ENCODE data around the gene BICDL1. TPM values are rescaled to one million over a fixed set of nuclear protein-coding genes. Genes with fewer than 3 reads are reported as not detected.

Gene BICDL1
- total RNA-seq, 1 donor from 2014 or later = 56.4 TPM

- H3K4me3 Mint-ChIP-seq (ENCODE audit: unreplicated experiment) = peak overlapping the region; percentile 80
- peaks cover 12% of the 10 kb centered on the region for H3K27me3 Mint-ChIP-seq (ENCODE audit: unreplicated experiment)
- no peak for TF ChIP-seq CTCF (IDR thresholded peaks at IDR 0.05; ENCODE audit: partially characterized antibody, unreplicated experiment)
- DNase-seq = no peak
- H3K36me3 Mint-ChIP-seq (ENCODE audit: unreplicated experiment) = peaks cover 4% of the 10 kb centered on the region
- H3K9me3 Mint-ChIP-seq (ENCODE audit: unreplicated experiment) = peaks cover 17% of the 10 kb centered on the region
- H3K4me1 Mint-ChIP-seq (ENCODE audit: low read depth, unreplicated experiment) = peaks cover 15% of the 10 kb centered on the region
- H3K27ac Mint-ChIP-seq (ENCODE audit: unreplicated experiment) = peak overlapping the region; percentile 83
These were observed 97.0 kb downstream of the BICDL1 start for GRCh38 chr12:120085920-120086645.

GRCh38 chr12:120086801-120087621 is 98.0 kb downstream of the BICDL1 start:
- peak overlapping the region; percentile 83 for H3K27ac Mint-ChIP-seq (ENCODE audit: unreplicated experiment)

GRCh38 chr12:120089105-120089504 is 100.1 kb downstream of the BICDL1 start:
- H3K27ac Mint-ChIP-seq (ENCODE audit: unreplicated experiment) = peak overlapping the region; percentile 5
- peaks cover 16% of the 10 kb centered on the region for H3K27me3 Mint-ChIP-seq (ENCODE audit: unreplicated experiment)
- H3K4me3 Mint-ChIP-seq (ENCODE audit: unreplicated experiment) = no peak overlapping the region
- TF ChIP-seq CTCF (IDR thresholded peaks at IDR 0.05; ENCODE audit: partially characterized antibody, unreplicated experiment) = no peak
- peaks cover 7% of the 10 kb centered on the region for H3K36me3 Mint-ChIP-seq (ENCODE audit: unreplicated experiment)
- peaks cover 18% of the 10 kb centered on the region for H3K9me3 Mint-ChIP-seq (ENCODE audit: unreplicated experiment)
- no peak for DNase-seq
- peaks cover 18% of the 10 kb centered on the region for H3K4me1 Mint-ChIP-seq (ENCODE audit: low read depth, unreplicated experiment)

More at GRCh38 chr12:120086801-120087621, 98.0 kb downstream of the BICDL1 start:
- DNase-seq = peak; percentile 99
- Mint-ChIP-seq H3K36me3 (ENCODE audit: unreplicated experiment) (peaks cover 7% of the 10 kb centered on the region), H3K4me3 (ENCODE audit: unreplicated experiment) (peak overlapping the region; percentile 80), H3K27me3 (ENCODE audit: unreplicated experiment) (peaks cover 15% of the 10 kb centered on the region), H3K4me1 (ENCODE audit: low read depth, unreplicated experiment) (peaks cover 15% of the 10 kb centered on the region), H3K9me3 (ENCODE audit: unreplicated experiment) (peaks cover 18% of the 10 kb centered on the region)
- peak; percentile 96 for TF ChIP-seq CTCF (IDR thresholded peaks at IDR 0.05; ENCODE audit: partially characterized antibody, unreplicated experiment)

- Mint-ChIP-seq H3K4me3 (ENCODE audit: unreplicated experiment) (no peak overlapping the region), H3K9me3 (ENCODE audit: unreplicated experiment) (peaks cover 18% of the 10 kb centered on the region), H3K27ac (ENCODE audit: unreplicated experiment) (no peak overlapping the region), H3K27me3 (ENCODE audit: unreplicated experiment) (peaks cover 19% of the 10 kb centered on the region), H3K4me1 (ENCODE audit: low read depth, unreplicated experiment) (peaks cover 22% of the 10 kb centered on the region), H3K36me3 (ENCODE audit: unreplicated experiment) (peaks cover 7% of the 10 kb centered on the region)
- DNase-seq = no peak
- no peak for TF ChIP-seq CTCF (IDR thresholded peaks at IDR 0.05; ENCODE audit: partially characterized antibody, unreplicated experiment)
These were observed 100.8 kb downstream of the BICDL1 start for GRCh38 chr12:120089796-120090195.

Measured in glutamatergic neuron (in vitro differentiated cells).